K562 treated with DMSO at 1 percent for 24 hours (cell line): ENCODE results near the gene FOXD4L6. TPM values are rescaled to one million over a fixed set of nuclear protein-coding genes. Genes with fewer than 3 reads are reported as not detected.

Experiments
- total RNA-seq: library from RNA; unstranded; fragments of 300-600 nt; gene quantifications from 2 replicates; pipeline ENCODE4 v1.2.3, GENCODE V29; 2022; ENCODE audit warnings: low read depth; ENCODE audit not compliant: insufficient read depth

Gene FOXD4L6
- not detected in 2 replicates for total RNA-seq

DNA sequence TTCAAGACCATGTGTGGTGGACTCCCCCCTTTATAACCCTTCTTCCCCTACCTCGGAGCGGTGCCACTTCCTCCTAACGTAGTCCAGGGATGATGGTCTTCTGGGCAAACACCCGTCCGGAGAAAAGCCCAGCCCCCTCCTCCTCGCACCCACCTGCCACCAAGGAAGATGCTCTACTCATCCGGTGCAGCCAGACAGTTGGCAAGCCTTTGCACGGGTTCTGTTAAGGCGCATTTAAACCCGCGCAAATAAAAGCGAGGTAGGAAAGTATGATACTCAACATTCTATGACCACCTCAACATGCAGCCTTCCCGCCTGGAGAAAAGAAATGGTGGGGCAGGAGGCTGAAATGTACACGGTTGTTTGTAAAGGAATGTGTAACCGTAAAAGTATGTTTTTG lies at the start of gene FOXD4L6:
Gene FOXD4L6 (minus strand): TSS at position 101 of the 400 bp plus-strand sequence. CDS start 298 bp downstream, outside the sequence.

Other genes starting within 250 kb of the FOXD4L6 start
- gene ZNG1F, start 60.6 kb upstream of the FOXD4L6 start, total RNA-seq = 7.0 and 11.2 TPM in 2 replicates